NCI-H69 (cell line): Measurements from ENCODE around the gene ABCB8.

Source experiments
- DNase-seq: peaks from one replicate; lab custom pipeline; 2025; lab: John Stamatoyannopoulos, UW

ABCB8 gene

GRCh38 chr7:151028131-151028947 lies at the start of gene ABCB8:
Gene ABCB8, plus strand, starts transcription at chr7:151028450. Its CDS starts 66 bp downstream, at chr7:151028516.
- peak; percentile 100 for DNase-seq

- peak; percentile 41 for DNase-seq
Observed at GRCh38 chr7:150979713-150980390, 48.4 kb upstream of the ABCB8 start.

- DNase-seq: peak; percentile 30
Observed at GRCh38 chr7:150980663-150981062, 47.6 kb upstream of the ABCB8 start.

- DNase-seq: no peak
Observed at GRCh38 chr7:150981644-150982043, 46.6 kb upstream of the ABCB8 start.

- no peak for DNase-seq
Observed at GRCh38 chr7:150982351-150982750, 45.9 kb upstream of the ABCB8 start.

GRCh38 chr7:150983893-150984368 lies 44.3 kb upstream of the ABCB8 start:
- DNase-seq: no peak

GRCh38 chr7:150986099-150986512 lies 42.1 kb upstream of the ABCB8 start:
- DNase-seq: peak; percentile 83

- no peak for DNase-seq
Observed at GRCh38 chr7:150986556-150986955, 41.7 kb upstream of the ABCB8 start.

GRCh38 chr7:150988230-150989226 lies 39.7 kb upstream of the ABCB8 start:
- peak; percentile 93 for DNase-seq

GRCh38 chr7:150989456-150989855 lies 38.8 kb upstream of the ABCB8 start:
- DNase-seq: no peak

- no peak for DNase-seq
Observed at GRCh38 chr7:150990416-150991186, 37.6 kb upstream of the ABCB8 start, which contains the start of gene NOS3. Gene NOS3, plus strand, starts transcription at chr7:150991017. Its CDS starts 2,787 bp downstream, at chr7:150993804.

- DNase-seq: no peak
Observed at GRCh38 chr7:150992051-150992640, 36.1 kb upstream of the ABCB8 start.

- DNase-seq: peak; percentile 22
Observed at GRCh38 chr7:150992833-150993302, 35.4 kb upstream of the ABCB8 start.

GRCh38 chr7:150993511-150993910 lies 34.7 kb upstream of the ABCB8 start:
- no peak for DNase-seq

GRCh38 chr7:150994141-150994837 lies 34.0 kb upstream of the ABCB8 start:
- no peak for DNase-seq

- no peak for DNase-seq
Observed at GRCh38 chr7:150994838-150995510, 33.3 kb upstream of the ABCB8 start.

- no peak for DNase-seq
Observed at GRCh38 chr7:150996376-150997074, 31.7 kb upstream of the ABCB8 start.

- DNase-seq: no peak
Observed at GRCh38 chr7:150997075-150997511, 31.2 kb upstream of the ABCB8 start.

GRCh38 chr7:150997817-150998216 lies 30.4 kb upstream of the ABCB8 start:
- no peak for DNase-seq
